ENCODE data around the gene ITPR3.
A peak's percentile ranks its signal among the peaks of the same experiment; 100 is the strongest.
"Not testable (repeated sequence)": the region's sequence is repeated elsewhere in the genome, so short reads cannot be mapped to it uniquely, and the experiment has no call there.

Gene ITPR3

DNA sequence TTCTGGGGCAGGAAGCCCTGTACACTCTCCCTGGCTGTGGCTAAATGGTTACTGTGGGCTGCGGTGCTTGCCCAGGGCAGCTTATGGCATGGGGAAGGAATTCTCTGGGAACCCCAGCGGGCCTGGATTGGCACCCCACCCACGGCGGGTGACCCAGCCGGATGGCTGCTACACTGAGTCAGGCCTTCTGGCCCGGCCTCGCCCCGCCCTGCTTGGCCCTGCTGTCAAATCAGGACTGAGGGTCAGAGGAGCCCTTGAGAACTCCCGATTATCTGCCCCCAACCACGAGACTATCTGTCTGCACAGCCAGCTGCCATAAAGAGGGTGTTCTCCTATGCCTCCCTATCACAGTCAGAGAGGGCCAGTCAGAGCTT lies 7.3 kb upstream of the ITPR3 start:
- DNase-seq (ENCODE audit: low spot score): peak; percentile 93

GRCh38 chr6:33616113-33616512 lies 5.0 kb upstream of the ITPR3 start:
- DNase-seq (ENCODE audit: low spot score): no peak

GRCh38 chr6:33616913-33617312 lies 4.2 kb upstream of the ITPR3 start:
- no peak for DNase-seq (ENCODE audit: low spot score)

- DNase-seq (ENCODE audit: low spot score): peak; percentile 55
Observed at GRCh38 chr6:33619166-33619840, 1.8 kb upstream of the ITPR3 start.

DNA sequence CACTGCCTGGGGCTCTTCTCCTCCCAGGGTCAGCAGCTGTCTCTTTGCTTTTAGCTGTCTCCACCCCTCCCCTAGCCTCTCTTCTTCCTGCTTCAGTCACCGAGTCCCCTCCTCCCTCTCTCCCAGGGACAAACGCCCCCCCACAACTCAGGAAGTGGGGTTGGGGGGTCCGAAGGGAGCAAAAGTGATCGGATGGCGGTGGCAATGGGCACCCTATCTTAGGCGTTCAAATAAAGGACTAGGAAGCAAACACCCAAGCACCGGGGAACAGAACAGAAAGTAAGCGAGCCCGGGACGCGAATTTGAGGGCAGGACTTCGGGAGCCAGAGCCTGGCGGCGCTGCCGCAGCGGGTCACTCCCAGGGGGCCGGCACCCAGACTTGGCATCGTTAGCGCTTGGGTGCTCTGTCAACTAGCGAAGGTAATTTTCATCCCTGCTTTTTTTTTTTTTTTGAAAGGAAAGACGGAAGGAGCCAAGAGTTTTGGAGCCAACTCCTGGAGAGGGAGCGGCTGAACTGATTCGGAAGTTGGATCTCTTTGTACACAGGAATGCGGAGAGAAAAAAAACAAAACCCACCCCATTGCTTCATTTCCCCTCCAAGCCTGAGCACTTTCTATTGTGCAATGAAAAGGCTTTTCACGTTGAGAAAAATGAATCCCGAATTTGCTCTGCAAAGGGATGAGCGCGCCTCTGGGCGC lies 815 bp upstream of the ITPR3 start:
- DNase-seq (ENCODE audit: low spot score): peak; percentile 75

GRCh38 chr6:33621711-33622388 lies 728 bp downstream of the ITPR3 start:
- peak; percentile 61 for DNase-seq (ENCODE audit: low spot score)

DNA sequence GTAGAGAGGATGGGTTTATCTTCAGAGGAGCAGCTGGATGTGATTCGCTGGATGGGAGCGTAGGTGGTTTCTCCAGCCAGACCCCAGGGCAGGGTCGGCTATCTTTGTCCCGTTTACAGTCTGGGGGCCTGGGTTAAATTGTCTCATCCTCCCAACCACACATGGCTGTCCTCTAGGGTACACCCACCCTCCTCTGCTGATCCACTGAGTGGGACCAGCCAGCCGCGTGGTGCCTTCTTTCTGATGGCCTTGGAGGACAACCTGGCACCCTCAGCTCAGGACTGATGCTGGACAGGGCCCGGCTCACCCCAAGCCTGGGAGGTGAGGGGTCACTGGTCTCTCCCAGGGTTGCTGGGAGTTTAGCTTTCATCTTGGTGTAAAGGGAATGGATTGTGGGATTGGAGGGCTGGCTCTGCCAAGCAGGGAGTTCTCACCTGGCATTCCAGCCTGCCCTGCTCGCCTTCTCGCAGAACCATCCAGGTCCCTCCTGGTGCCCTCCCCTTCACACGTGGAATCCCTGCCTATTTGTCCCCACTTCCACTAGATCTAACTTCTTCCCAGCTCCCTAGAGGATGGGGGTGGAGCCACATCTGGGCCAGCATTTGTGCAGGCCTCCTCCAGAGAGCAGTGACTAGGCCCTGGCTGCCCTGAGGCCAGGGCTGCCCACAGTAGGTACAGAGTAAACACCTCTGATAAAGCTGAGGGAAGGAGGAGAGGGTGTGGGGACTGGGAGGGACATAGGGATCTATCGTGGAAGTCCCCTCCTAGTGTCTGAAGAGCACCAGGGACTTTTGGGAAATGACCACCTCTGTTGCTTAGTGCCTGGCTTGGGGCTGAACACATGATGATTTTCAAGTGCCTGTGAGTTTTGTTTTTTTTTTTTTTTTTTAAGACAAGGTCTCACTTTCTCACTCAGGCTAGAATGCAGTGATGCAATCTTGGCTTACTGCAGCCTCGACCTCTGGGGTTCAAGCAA lies 1.6 kb downstream of the ITPR3 start:
- DNase-seq (ENCODE audit: low spot score): peak; percentile 77

- DNase-seq (ENCODE audit: low spot score): peak; percentile 79
Observed at GRCh38 chr6:33623895-33624381, 2.8 kb downstream of the ITPR3 start.

DNA sequence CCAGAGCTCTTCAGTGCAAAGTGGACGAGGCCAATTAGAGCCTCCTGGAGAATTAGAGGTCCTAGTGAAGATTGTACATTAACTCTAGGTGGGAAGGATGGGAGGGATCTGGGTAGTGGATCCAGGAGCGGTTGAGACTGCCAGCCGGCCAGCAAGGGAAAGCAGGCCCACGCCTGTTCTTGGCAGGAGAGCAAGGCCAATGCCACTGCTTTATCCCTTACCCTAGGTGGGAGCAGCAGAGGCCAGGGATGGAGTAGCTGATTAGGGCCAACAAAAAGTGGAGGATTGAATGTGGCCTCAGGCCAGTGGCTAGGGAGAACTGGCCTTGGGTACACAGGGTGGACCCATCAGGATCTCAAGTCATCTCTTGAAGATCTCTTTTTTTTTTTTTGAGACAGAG lies 3.7 kb downstream of the ITPR3 start:
- DNase-seq (ENCODE audit: low spot score): no peak

DNA sequence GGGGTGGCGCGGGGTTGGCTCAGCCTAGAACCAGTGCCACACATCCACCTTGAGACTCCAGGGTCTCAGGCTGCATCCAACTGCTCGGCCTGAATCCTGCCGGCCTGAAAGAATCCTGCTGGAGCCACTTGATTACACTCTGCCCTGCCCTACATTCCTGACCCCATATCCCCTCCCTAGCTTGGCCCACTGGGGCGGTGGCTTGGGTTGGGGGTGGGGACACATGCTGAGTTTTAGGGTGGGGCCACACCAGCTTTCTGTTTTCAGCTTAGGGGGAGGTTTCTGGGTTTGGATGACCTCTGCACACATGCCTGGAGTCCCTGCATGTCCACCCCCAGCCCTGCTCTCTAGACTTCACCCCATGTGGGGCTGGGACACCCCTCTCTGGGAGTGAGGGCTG lies 6.8 kb downstream of the ITPR3 start:
- no peak for DNase-seq (ENCODE audit: low spot score)

DNA sequence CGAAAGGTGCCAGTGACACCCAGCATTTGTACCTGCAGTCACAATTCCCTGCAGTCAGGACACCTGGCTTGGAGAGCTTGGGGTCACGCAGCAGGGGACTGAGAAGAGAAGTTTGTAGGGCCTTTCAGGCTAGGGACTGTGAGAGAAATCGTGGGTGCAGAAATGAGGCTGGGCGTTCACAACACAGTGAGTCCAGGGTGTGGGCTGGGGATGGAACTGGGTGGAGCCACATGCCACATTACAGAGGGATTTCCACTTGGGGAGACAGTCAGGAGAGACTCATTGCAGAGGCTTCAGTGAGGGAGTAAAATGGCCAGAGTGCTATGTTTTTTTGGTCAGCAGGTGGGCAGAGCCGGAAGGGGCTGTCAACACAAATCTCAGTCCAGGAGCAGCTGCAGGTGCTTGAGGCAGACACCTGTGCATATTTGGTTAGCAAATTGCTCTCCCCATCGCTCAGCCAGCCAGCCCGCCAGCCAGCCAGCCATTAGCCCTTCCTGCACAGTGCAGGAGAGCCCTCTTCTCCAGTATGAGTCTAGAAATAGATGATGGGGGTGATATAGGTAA lies 7.4 kb downstream of the ITPR3 start:
- DNase-seq (ENCODE audit: low spot score): no peak

GRCh38 chr6:33630014-33630413 lies 8.9 kb downstream of the ITPR3 start:
- DNase-seq (ENCODE audit: low spot score): no peak

- not testable (repeated sequence) for DNase-seq (ENCODE audit: low spot score)
Observed at GRCh38 chr6:33631521-33631920, 10.4 kb downstream of the ITPR3 start.

- no peak for DNase-seq (ENCODE audit: low spot score)
Observed at GRCh38 chr6:33631971-33632557, 10.9 kb downstream of the ITPR3 start.

- peak; percentile 64 for DNase-seq (ENCODE audit: low spot score)
Observed at GRCh38 chr6:33632558-33633039, 11.5 kb downstream of the ITPR3 start.

DNA sequence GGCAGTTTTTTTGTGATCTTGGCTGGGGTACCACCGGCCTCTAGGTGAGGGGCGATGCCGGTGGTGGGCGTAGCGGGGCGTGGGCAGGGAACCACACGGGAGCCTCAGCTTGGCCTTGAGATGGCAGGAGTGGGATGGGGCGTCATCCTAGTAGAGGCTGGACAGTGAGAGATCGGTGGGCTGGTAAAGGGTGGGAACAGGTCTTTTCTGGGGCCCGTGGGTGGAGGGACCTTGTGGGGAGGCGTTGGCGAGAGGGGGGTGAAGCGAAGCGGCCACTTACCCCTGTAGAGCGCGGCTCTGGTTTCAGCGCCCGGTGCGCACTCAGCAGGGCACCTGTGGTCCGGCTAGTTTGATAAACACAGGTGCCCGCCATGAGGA lies 12.0 kb downstream of the ITPR3 start:
- DNase-seq (ENCODE audit: low spot score): no peak

- peak; percentile 75 for DNase-seq (ENCODE audit: low spot score)
Observed at GRCh38 chr6:33633462-33634158, 12.5 kb downstream of the ITPR3 start.

DNA sequence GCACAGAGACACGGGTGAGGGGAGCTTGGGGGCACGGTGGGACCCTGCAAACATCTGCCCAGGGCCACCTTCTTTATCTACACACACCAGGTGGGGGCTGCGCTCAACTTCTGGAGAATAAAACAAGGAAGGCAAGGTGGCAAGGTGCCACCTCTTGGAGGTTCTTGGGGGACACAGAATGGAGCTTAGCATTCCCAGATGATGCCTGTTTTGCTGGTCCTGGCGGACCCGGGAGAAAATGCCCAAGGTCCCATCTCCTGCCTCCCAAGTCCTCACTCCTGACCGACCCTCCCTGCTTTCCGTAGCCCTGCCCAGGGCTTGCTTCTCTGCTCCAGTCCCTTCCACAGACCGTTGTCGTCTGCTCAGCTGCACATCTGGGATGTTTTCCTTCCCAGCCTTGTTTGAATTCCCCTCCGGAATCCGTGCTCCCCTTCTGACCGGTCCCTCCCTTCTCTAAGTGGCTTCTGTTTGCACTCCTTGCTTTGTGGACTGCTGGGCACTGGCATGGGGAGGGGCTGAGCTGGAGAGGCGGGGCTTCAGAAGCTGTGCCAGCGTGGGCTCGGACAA lies 13.1 kb downstream of the ITPR3 start:
- no peak for DNase-seq (ENCODE audit: low spot score)

- DNase-seq (ENCODE audit: low spot score): no peak
Observed at GRCh38 chr6:33634946-33635345, 13.8 kb downstream of the ITPR3 start.

DNA sequence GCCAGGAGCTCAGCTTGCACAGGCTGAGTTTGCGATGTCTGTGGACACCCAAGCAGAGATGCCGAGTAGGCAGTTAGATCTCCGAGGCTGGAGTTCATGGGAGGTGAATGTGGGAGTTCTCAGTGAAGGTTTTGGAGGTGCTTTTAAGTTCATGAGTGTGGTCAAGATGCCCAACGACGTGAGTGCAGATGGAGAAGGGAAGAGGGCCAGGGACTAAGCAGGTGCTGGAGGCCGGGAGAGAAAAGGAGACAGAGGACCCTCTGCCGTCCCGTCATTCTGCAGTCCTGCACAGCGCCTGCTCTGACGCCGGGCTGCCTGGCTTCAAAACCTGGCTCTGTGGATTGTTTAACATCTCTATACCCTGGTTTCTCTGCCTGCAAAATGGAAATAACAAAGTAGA lies 15.5 kb downstream of the ITPR3 start:
- no peak for DNase-seq (ENCODE audit: low spot score)
